ENCODE data around the gene ISY1. TPM values are rescaled to one million over a fixed set of nuclear protein-coding genes. Genes with fewer than 3 reads are reported as not detected.

ISY1 gene
- total and polyA plus RNA-seq, 4 donors, result 23.1 to 39.6 (median 26.5) TPM

GRCh38 chr3:129085818-129086217 lies 75.0 kb downstream of the ISY1 start:
- H3K27ac ChIP-seq (ENCODE audit: low read depth in 1 of 2, low read length in 1 of 2), result no peak overlapping the region
- DNase-seq (no peak), ATAC-seq (ENCODE audit: insufficient read depth, low FRiP score) (no peak)
- no peak overlapping the region for H3K9ac ChIP-seq (ENCODE audit: insufficient read depth in 1 of 2, low read length in 2 of 2)
- H3K4me1 ChIP-seq (ENCODE audit: control insufficient read depth in 5 of 5, insufficient read depth in 5 of 5, low read length in 5 of 5), result peaks cover 5 to 11% (median 5%) of the 10 kb centered on the region in 5 donors
- H3K4me3 ChIP-seq, result no peak overlapping the region
- peaks cover 0 to 1% (median 0%) of the 10 kb centered on the region in 4 donors for H3K36me3 ChIP-seq (ENCODE audit: control insufficient read depth in 4 of 4, insufficient read depth in 4 of 4, low read length in 4 of 4)
- WGBS, 2 donors, result 91 to 98% methylated on average over 4 of the region's 4 CpGs
- H3K27me3 ChIP-seq (ENCODE audit: control insufficient read depth in 3 of 3, insufficient read depth in 3 of 3, low read length in 2 of 3), result no peaks in the 10 kb centered on the region
- no peaks in the 10 kb centered on the region for H3K9me3 ChIP-seq (ENCODE audit: control insufficient read depth in 4 of 4, insufficient read depth in 3 of 4, low read length in 3 of 4)
- TF ChIP-seq, protein P1, sequence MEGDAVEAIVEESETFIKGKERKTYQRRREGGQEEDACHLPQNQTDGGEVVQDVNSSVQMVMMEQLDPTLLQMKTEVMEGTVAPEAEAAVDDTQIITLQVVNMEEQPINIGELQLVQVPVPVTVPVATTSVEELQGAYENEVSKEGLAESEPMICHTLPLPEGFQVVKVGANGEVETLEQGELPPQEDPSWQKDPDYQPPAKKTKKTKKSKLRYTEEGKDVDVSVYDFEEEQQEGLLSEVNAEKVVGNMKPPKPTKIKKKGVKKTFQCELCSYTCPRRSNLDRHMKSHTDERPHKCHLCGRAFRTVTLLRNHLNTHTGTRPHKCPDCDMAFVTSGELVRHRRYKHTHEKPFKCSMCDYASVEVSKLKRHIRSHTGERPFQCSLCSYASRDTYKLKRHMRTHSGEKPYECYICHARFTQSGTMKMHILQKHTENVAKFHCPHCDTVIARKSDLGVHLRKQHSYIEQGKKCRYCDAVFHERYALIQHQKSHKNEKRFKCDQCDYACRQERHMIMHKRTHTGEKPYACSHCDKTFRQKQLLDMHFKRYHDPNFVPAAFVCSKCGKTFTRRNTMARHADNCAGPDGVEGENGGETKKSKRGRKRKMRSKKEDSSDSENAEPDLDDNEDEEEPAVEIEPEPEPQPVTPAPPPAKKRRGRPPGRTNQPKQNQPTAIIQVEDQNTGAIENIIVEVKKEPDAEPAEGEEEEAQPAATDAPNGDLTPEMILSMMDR (IDR thresholded peaks at IDR 0.05; ENCODE audit: control extremely low read depth, extremely low read depth), result no peak

DNA sequence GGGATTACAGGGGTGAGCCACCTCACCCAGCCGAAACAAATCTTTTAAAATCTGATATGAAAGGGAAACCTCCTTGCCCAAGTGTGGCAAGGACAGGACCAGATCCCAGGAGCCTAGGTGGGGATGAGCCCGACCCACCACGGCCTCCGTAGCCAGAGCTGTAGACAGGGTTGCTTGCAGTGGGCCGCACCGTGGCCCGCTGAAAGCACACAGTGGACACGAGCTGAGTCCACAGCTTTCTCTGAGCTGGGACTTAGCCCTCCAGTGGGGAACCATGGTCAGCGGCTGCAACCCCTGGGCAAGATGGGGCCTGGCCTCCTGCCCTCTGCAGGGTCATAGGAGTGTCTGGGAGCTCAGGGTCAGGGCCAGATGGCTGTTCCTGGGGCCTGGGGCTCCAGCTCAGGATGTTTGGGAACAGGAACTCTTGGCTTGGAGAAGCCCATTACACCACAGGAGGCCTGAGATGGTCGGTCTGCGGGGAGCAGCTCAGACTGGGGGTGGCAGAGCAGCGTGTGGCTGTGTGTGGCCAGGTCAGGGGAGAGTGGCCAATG lies 75.6 kb downstream of the ISY1 start:
- Histone ChIP-seq H3K4me3 (no peak overlapping the region), H3K27ac (ENCODE audit: low read depth in 1 of 2, low read length in 1 of 2) (no peak overlapping the region), H3K27me3 (ENCODE audit: control insufficient read depth in 3 of 3, insufficient read depth in 3 of 3, low read length in 2 of 3) (no peaks in the 10 kb centered on the region), H3K9me3 (ENCODE audit: control insufficient read depth in 4 of 4, insufficient read depth in 3 of 4, low read length in 3 of 4) (no peaks in the 10 kb centered on the region), H3K4me1 (ENCODE audit: control insufficient read depth in 5 of 5, insufficient read depth in 5 of 5, low read length in 5 of 5) (peaks cover 5 to 11% (median 5%) of the 10 kb centered on the region in 5 donors), H3K9ac (ENCODE audit: insufficient read depth in 1 of 2, low read length in 2 of 2) (no peak overlapping the region), H3K36me3 (ENCODE audit: control insufficient read depth in 4 of 4, insufficient read depth in 4 of 4, low read length in 4 of 4) (no peaks in the 10 kb centered on the region)
- DNase-seq (no peak), ATAC-seq (ENCODE audit: insufficient read depth, low FRiP score) (no peak)
- 91 to 93% methylated on average over 12 of the region's 12 CpGs for WGBS, 2 donors
- TF ChIP-seq, protein P1 (IDR thresholded peaks at IDR 0.05; ENCODE audit: control extremely low read depth, extremely low read depth), result no peak

DNA sequence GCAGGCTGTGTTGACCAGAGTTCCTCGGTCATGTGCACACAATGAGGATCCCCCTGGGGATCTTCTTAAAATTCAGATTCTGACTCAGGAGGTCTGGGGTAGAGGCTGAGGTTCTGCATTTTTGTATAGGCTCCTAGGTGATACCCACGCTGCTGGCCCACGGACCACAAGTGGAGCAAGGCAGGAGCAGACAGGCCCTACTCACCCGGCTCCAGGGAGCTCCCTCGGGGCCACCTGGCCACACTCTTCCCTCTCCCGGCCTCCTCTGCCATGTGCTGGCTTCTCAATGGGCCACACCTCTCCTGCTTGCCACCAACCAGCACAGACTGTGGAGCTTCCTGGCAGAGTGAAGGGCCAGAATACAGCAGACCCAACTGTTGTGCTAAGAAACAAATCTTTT lies 76.4 kb downstream of the ISY1 start:
- TF ChIP-seq, protein P1 (IDR thresholded peaks at IDR 0.05; ENCODE audit: control extremely low read depth, extremely low read depth), result no peak

DNA sequence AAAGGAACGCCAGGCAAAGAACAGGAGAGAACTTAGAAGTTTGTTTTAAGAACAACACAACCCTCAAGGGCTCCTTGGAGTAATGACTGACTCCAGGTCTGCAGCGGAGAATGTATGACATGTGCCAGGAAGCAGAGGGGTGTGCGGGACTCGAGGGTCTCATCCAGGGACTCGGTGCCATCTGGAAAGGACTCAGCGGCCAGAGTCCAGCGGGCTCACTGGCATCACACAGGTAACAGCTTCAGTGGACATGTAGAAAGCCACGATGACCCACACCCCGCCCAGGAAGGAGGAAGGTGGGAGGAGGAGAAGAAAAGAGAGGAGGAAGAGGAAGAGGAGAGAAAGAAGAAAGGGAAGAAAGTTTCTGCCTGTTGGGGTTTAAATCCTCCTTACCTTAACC lies 78.8 kb downstream of the ISY1 start:
- H3K9me3 ChIP-seq (ENCODE audit: control insufficient read depth in 4 of 4, insufficient read depth in 3 of 4, low read length in 3 of 4), result no peaks in the 10 kb centered on the region
- H3K27me3 ChIP-seq (ENCODE audit: control insufficient read depth in 3 of 3, insufficient read depth in 3 of 3, low read length in 2 of 3), result no peaks in the 10 kb centered on the region
- H3K4me1 ChIP-seq (ENCODE audit: control insufficient read depth in 5 of 5, insufficient read depth in 5 of 5, low read length in 5 of 5), result peaks cover 2 to 6% (median 4%) of the 10 kb centered on the region in 5 donors
- no peaks in the 10 kb centered on the region for H3K36me3 ChIP-seq (ENCODE audit: control insufficient read depth in 4 of 4, insufficient read depth in 4 of 4, low read length in 4 of 4)
- 57 to 64% methylated on average over 9 of the region's 9 CpGs for WGBS, 2 donors
- ATAC-seq (ENCODE audit: insufficient read depth, low FRiP score), result no peak
- H3K9ac ChIP-seq (ENCODE audit: insufficient read depth in 1 of 2, low read length in 2 of 2), result no peak overlapping the region
- no peak overlapping the region for H3K27ac ChIP-seq (ENCODE audit: low read depth in 1 of 2, low read length in 1 of 2)
- no peak overlapping the region for H3K4me3 ChIP-seq
- DNase-seq, result no peak
- TF ChIP-seq, protein P1 (IDR thresholded peaks at IDR 0.05; ENCODE audit: control extremely low read depth, extremely low read depth), result no peak

More for the DNA sequence above, 76.4 kb downstream of the ISY1 start:
- Histone ChIP-seq H3K4me3 (no peak overlapping the region), H3K27me3 (ENCODE audit: control insufficient read depth in 3 of 3, insufficient read depth in 3 of 3, low read length in 2 of 3) (no peaks in the 10 kb centered on the region), H3K36me3 (ENCODE audit: control insufficient read depth in 4 of 4, insufficient read depth in 4 of 4, low read length in 4 of 4) (no peaks in the 10 kb centered on the region), H3K27ac (ENCODE audit: low read depth in 1 of 2, low read length in 1 of 2) (no peak overlapping the region), H3K4me1 (ENCODE audit: control insufficient read depth in 5 of 5, insufficient read depth in 5 of 5, low read length in 5 of 5) (peaks cover 5 to 11% (median 5%) of the 10 kb centered on the region in 5 donors), H3K9me3 (ENCODE audit: control insufficient read depth in 4 of 4, insufficient read depth in 3 of 4, low read length in 3 of 4) (no peaks in the 10 kb centered on the region), H3K9ac (ENCODE audit: insufficient read depth in 1 of 2, low read length in 2 of 2) (no peak overlapping the region)
- WGBS, 2 donors, result 90% methylated on average over 6 of the region's 6 CpGs
- DNase-seq (no peak), ATAC-seq (ENCODE audit: insufficient read depth, low FRiP score) (no peak)
